CD4-positive, alpha-beta memory T cell (primary cell): ENCODE results near the gene GLTPD2. TPM values are rescaled to one million over a fixed set of nuclear protein-coding genes. Genes with fewer than 3 reads are reported as not detected.
"Not testable (repeated sequence)": the region's sequence is repeated elsewhere in the genome, so short reads cannot be mapped to it uniquely, and the experiment has no call there.

ENCODE experiments used
- CTCF ChIA-PET: fragments of 350-600 bp; sonication (Branson Sonifier 250); formaldehyde crosslinking; loops from one replicate; lab custom pipeline; 2021; ENCODE audit warnings: inconsistent platforms; ENCODE audit not compliant: partially characterized antibody; lab: Charles Lee
- POLR2A ChIA-PET: fragments of 350-600 bp; sonication (Branson Sonifier 250); formaldehyde crosslinking; loops from one replicate; lab custom pipeline; 2021; ENCODE audit not compliant: partially characterized antibody; lab: Charles Lee
- DNase-seq, 5 donors: peaks; one replicate each; pipeline versions ENCODE4 v3.0.0 to v3.0.0-alpha.2; 2020 to 2022; ENCODE audit warnings: mixed read lengths in 1 of 5
- H3K27ac ChIP-seq: one replicate; pipeline ENCODE4 v1.7.0; 2013; ENCODE audit warnings: low read depth, low read length
- H3K27me3 ChIP-seq: 2 replicates; pipeline ENCODE4 v1.7.0; 2013; ENCODE audit warnings: mild to moderate bottlenecking, low read length, moderate library complexity; ENCODE audit not compliant: insufficient read depth
- H3K36me3 ChIP-seq: 2 replicates; pipeline ENCODE4 v1.7.0; 2013; ENCODE audit warnings: mild to moderate bottlenecking, low read length, moderate library complexity; ENCODE audit not compliant: insufficient read depth
- H3K4me1 ChIP-seq: 2 replicates; pipeline ENCODE4 v1.7.0; 2013; ENCODE audit warnings: mild to moderate bottlenecking, low read length, moderate library complexity; ENCODE audit not compliant: insufficient read depth
- H3K4me3 ChIP-seq, 2 donors: one replicate each; pipeline ENCODE4 v1.7.0; 2013; ENCODE audit warnings: low read length in 2 of 2, mild to moderate bottlenecking in 1 of 2
- H3K9me3 ChIP-seq, 2 donors: one replicate each; pipeline ENCODE4 v1.7.0; 2013; ENCODE audit warnings: low read length in 2 of 2, control low read depth in 1 of 2; ENCODE audit not compliant: control insufficient read depth in 1 of 2
- H3K27ac Mint-ChIP-seq, 7 donors: one replicate each; pipeline ENCODE4 v1.8.0; 2020 to 2021; ENCODE audit warnings: mixed read lengths in 7 of 7, mild to moderate bottlenecking in 6 of 7, inconsistent platforms in 3 of 7, moderate library complexity in 3 of 7
- H3K27me3 Mint-ChIP-seq, 2 donors: one replicate each; pipeline ENCODE4 v1.8.0; 2020 to 2021; ENCODE audit warnings: mixed read lengths in 2 of 2
- H3K36me3 Mint-ChIP-seq, 2 donors: one replicate each; pipeline ENCODE4 v1.8.0; 2020 to 2021; ENCODE audit warnings: mixed read lengths in 2 of 2, inconsistent platforms in 1 of 2, mild to moderate bottlenecking in 1 of 2
- H3K4me1 Mint-ChIP-seq, 4 donors: one replicate each; pipeline ENCODE4 v1.8.0; 2020 to 2021; ENCODE audit warnings: mixed read lengths in 4 of 4, mild to moderate bottlenecking in 1 of 4
- H3K4me3 Mint-ChIP-seq, 8 donors: one replicate each; pipeline ENCODE4 v1.8.0; 2020 to 2021; ENCODE audit warnings: mixed read lengths in 8 of 8, mild to moderate bottlenecking in 7 of 8, moderate library complexity in 6 of 8, inconsistent platforms in 3 of 8
- H3K9me3 Mint-ChIP-seq, 8 donors: one replicate each; pipeline ENCODE4 v1.8.0; 2020 to 2021; ENCODE audit warnings: mixed read lengths in 8 of 8, mild to moderate bottlenecking in 5 of 8, inconsistent platforms in 3 of 8, moderate library complexity in 1 of 8
- intact Hi-C: fragments of 100-400 bp; cut with micrococcal nuclease; formaldehyde crosslinking; loops from one replicate; pipeline ENCODE4 v1.15.1; 2023
- polyA plus RNA-seq, 2 donors: library from polyadenylated mRNA; unstranded; fragments of 300-500 nt; fragmentation: Illumina TruSeq; gene quantifications; one replicate each; pipeline ENCODE4 v1.2.3, GENCODE V29; 2021
- total RNA-seq, 2 experiments: library from RNA; stranded (reverse); gene quantifications; one replicate each; pipeline ENCODE4 v1.2.3, GENCODE V29; 2021

The GLTPD2 gene
- total and polyA plus RNA-seq, 4 experiments from 2014 or later = not detected

DNA sequence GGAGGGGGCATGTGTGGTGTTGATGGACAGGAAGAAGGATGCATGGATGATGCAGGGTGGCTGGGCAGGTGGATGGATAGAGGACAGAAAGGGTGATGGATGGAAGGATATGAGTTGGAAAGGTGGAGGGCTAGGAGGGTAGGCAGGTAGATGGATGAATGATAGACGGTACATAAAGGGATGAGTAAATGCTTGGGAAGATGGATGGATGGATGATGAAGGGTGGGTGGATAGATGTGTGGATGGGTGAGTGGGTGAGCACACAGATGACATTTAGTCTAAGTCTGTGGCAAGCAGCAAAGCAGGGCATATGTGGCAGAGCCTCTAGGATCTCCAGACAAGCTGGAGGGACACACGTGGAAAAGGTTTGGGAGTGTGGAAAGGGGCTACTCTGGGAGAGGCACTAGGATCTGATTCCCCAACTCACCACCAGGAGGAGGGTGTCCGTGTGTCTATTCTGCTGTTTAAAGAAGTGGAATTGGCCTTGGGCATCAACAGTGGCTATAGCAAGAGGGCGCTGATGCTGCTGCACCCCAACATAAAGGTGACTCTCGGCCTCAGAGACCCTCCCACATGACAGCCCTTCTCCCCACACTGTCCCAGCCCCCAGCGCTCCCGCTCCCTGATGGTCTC, 26.4 kb downstream of the GLTPD2 start:
- Histone ChIP-seq H3K27ac (no peak overlapping the region), H3K27me3 (no peaks in the 10 kb centered on the region), H3K9me3 (no peaks in the 10 kb centered on the region), H3K4me1 (no peaks in the 10 kb centered on the region), H3K4me3 (no peak overlapping the region), H3K36me3 (no peaks in the 10 kb centered on the region)
- peaks cover 11 to 12% of the 10 kb centered on the region in 2 donors for H3K36me3 Mint-ChIP-seq
- H3K27me3 Mint-ChIP-seq = no peaks in the 10 kb centered on the region
- CTCF ChIA-PET = no interaction called here
- H3K27ac Mint-ChIP-seq = no peak overlapping the region
- no peak for DNase-seq
- no peaks in the 10 kb centered on the region for H3K4me1 Mint-ChIP-seq
- peaks cover 0 to 2% (median 0%) of the 10 kb centered on the region in 8 donors for H3K9me3 Mint-ChIP-seq
- H3K4me3 Mint-ChIP-seq = no peak overlapping the region
- POLR2A ChIA-PET = no interaction called here
- intact Hi-C loops = no loop called here

DNA sequence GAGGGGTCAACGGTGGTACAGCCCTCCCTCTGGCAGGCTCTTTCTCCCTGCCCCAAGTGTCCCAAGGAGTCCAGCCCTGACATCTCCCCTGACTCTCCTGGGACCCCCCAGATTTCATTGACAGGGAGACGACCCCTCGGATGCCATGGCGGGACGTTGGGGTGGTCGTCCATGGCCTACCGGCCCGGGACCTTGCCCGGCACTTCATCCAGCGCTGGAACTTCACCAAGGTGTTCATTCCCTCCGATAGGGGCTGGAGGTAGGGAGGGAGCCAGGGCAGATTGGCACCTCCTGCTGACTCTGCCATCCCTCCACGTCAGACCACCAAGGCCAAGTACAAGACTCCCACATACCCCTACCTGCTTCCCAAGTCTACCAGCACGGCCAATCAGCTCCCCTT, 28.1 kb downstream of the GLTPD2 start:
- peaks cover 6 to 11% of the 10 kb centered on the region in 2 donors for H3K36me3 Mint-ChIP-seq
- CTCF ChIA-PET = no interaction called here

DNA sequence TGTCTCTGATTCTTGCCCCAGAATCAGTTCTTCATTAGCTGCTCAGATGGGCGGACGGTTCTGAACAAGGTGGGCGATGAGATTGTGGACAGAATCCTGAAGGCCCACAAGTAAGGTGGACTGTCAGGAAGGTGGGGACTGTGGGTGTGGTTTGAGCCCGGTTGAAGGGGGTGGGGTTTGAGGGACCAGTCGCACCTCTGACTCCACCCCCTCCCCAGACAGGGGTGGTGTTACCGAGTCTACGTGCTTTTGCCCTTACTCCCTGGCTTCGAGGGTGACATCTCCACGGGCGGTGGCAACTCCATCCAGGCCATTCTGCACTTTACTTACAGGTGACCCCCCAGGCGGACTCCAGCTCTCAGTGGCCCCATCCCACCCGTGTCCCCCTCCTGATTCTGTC, 29.5 kb downstream of the GLTPD2 start:
- H3K27me3 ChIP-seq = no peaks in the 10 kb centered on the region
- ChIA-PET POLR2A (no interaction called here), CTCF (no interaction called here)
- intact Hi-C loops = no loop called here
- H3K4me1 ChIP-seq = no peaks in the 10 kb centered on the region
- Mint-ChIP-seq H3K36me3 (peaks cover 6 to 13% of the 10 kb centered on the region in 2 donors), H3K27ac (no peak overlapping the region), H3K27me3 (no peaks in the 10 kb centered on the region), H3K4me1 (no peaks in the 10 kb centered on the region), H3K4me3 (no peak overlapping the region), H3K9me3 (peaks cover 0 to 2% (median 0%) of the 10 kb centered on the region in 8 donors)
- H3K9me3 ChIP-seq = no peaks in the 10 kb centered on the region
- no peak overlapping the region for H3K27ac ChIP-seq
- DNase-seq = no peak
- no peak overlapping the region for H3K4me3 ChIP-seq
- H3K36me3 ChIP-seq = no peaks in the 10 kb centered on the region

More for the DNA sequence above, 28.1 kb downstream of the GLTPD2 start:
- no peaks in the 10 kb centered on the region for H3K36me3 ChIP-seq
- DNase-seq = no peak
- no peak overlapping the region for H3K4me3 ChIP-seq
- intact Hi-C loops = no loop called here
- H3K4me1 Mint-ChIP-seq = no peaks in the 10 kb centered on the region
- no peaks in the 10 kb centered on the region for H3K27me3 ChIP-seq
- H3K4me3 Mint-ChIP-seq = no peak overlapping the region
- no peak overlapping the region for H3K27ac Mint-ChIP-seq
- POLR2A ChIA-PET = no interaction called here
- H3K9me3 ChIP-seq = no peaks in the 10 kb centered on the region
- no peaks in the 10 kb centered on the region for H3K27me3 Mint-ChIP-seq
- H3K9me3 Mint-ChIP-seq = peaks cover 0 to 2% (median 0%) of the 10 kb centered on the region in 8 donors
- no peaks in the 10 kb centered on the region for H3K4me1 ChIP-seq
- H3K27ac ChIP-seq = no peak overlapping the region

DNA sequence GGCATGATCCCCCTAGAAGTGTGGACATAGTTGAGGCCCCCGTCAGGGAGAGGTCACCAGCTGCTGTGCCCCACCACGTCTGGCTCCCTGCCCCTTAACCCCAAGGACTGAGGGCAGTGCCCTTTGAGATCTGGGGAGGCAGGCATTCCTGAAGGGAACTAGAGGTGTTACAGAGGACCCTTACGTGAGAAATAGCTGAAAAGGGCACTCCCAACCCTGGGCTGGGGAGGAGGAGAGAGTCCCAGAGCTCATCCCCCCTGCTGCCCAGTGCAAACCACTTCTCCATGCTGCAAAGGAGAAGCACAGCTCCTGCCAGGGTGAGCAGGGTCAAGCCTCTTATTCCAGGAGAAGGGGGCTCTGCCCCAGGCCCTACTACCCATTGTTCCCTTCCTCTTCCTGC, 34.1 kb downstream of the GLTPD2 start:
- CTCF ChIA-PET = no interaction called here
- POLR2A ChIA-PET = no interaction called here
- no peaks in the 10 kb centered on the region for H3K27me3 Mint-ChIP-seq
- Histone ChIP-seq H3K27ac (no peak overlapping the region), H3K36me3 (no peaks in the 10 kb centered on the region), H3K4me1 (no peaks in the 10 kb centered on the region), H3K27me3 (no peaks in the 10 kb centered on the region), H3K9me3 (no peaks in the 10 kb centered on the region), H3K4me3 (no peak overlapping the region)
- no peak for DNase-seq
- H3K4me1 Mint-ChIP-seq = no peaks in the 10 kb centered on the region
- intact Hi-C loops = no loop called here
- H3K9me3 Mint-ChIP-seq = no peaks in the 10 kb centered on the region
- no peak overlapping the region for H3K4me3 Mint-ChIP-seq
- H3K27ac Mint-ChIP-seq = no peak overlapping the region
- H3K36me3 Mint-ChIP-seq = peaks cover 0 to 7% of the 10 kb centered on the region in 2 donors

DNA sequence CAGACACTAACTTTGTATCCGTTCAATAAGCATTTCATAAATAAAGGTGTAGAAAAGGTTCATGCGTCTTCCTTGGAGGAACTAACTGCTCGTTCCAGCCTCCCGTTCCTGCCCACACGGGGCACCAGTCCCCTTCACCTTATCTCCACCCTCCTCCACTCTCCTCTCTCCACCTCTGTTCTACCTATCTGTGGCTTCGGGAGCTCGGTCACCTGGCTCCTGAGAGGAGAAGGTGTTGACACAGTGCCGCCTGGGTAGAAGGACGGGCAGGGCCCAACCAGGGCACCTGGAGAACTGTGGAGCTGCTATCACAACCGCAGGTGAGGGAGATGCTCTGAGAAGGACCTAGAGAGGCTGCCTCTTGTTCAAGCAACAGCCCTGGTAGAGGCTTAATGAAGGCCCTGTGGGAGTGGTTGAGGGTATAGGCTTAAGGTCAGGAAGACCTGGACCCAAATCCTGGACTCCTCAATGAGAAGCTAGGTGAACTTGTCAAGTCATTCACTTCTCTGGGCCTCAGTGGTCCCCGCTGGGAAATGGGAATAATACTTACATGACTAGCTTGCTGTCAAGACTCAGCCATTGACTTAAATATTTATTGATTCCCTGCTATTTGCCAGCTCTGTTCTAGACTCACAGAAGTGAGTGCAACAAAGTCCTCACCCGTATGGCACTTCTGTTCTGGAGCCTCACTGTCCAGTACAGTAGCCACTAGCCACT, 34.8 kb downstream of the GLTPD2 start:
- H3K9me3 Mint-ChIP-seq = no peaks in the 10 kb centered on the region
- Histone ChIP-seq H3K4me1 (no peaks in the 10 kb centered on the region), H3K36me3 (no peaks in the 10 kb centered on the region), H3K27ac (no peak overlapping the region), H3K27me3 (no peaks in the 10 kb centered on the region), H3K4me3 (no peak overlapping the region), H3K9me3 (no peaks in the 10 kb centered on the region)
- POLR2A ChIA-PET = no interaction called here
- H3K4me3 Mint-ChIP-seq = no peak overlapping the region
- no peak for DNase-seq
- H3K27ac Mint-ChIP-seq = peak overlapping the region in 1 of 7 donors; percentile 47
- intact Hi-C loops = no loop called here
- CTCF ChIA-PET = no interaction called here
- H3K27me3 Mint-ChIP-seq = no peaks in the 10 kb centered on the region
- H3K4me1 Mint-ChIP-seq = no peaks in the 10 kb centered on the region
- peaks cover 0 to 7% of the 10 kb centered on the region in 2 donors for H3K36me3 Mint-ChIP-seq

DNA sequence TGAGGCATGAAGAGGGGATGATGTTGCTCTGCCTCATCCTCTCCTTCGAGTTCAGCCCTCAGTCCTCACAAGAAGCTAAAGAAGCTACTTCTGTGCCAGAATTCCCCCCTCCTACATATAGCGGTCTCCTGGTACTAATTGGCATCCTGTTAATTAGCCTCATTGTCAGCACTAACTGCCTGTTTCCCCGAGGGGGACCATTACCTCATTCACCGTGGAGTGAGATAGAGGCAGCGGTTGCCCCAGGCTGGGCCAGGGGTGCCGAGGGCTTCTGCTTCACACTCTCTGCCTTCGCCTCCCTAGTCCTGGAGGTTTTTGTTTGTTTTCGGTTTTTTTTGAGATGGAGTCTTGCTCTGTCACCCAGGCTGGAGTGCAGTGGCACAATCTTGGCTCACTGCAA, 38.6 kb downstream of the GLTPD2 start:
- Mint-ChIP-seq H3K27ac (no peak overlapping the region), H3K4me3 (no peak overlapping the region), H3K9me3 (no peaks in the 10 kb centered on the region), H3K36me3 (peaks cover 0 to 1% of the 10 kb centered on the region in 2 donors), H3K27me3 (no peaks in the 10 kb centered on the region), H3K4me1 (no peaks in the 10 kb centered on the region)
- Histone ChIP-seq H3K9me3 (no peaks in the 10 kb centered on the region), H3K27ac (no peak overlapping the region), H3K27me3 (no peaks in the 10 kb centered on the region), H3K4me3 (no peak overlapping the region), H3K36me3 (no peaks in the 10 kb centered on the region), H3K4me1 (no peaks in the 10 kb centered on the region)
- DNase-seq = no peak
- ChIA-PET POLR2A (no interaction called here), CTCF (no interaction called here)
- intact Hi-C loops = no loop called here

DNA sequence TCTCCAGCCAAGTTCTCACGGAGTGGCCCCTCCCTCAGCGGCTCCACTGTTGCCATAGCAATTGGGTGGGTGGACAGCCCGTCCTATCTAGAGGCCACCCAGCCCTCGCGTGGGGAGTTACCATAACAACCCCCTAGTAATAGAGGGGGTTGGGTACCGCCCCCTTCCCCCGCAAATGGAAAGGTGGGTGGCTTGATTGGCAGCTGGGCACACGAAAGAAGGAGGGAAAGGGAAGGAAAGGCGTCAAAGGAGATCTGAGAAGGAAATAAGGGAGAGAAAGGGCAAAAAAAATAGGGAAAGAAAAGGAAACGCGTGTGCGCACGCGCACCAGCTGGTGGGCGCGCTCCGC, 44.0 kb downstream of the GLTPD2 start:
- H3K36me3 Mint-ChIP-seq, H3K9me3 ChIP-seq, CTCF ChIA-PET, H3K36me3 ChIP-seq, H3K9me3 Mint-ChIP-seq, H3K27me3 Mint-ChIP-seq, H3K27me3 ChIP-seq, DNase-seq: not testable (repeated sequence)
- Mint-ChIP-seq H3K4me3 (peak overlapping the region; percentile 87 to 97 (median 96)), H3K27ac (peak overlapping the region; percentile 90 to 99 (median 95)), H3K4me1 (peaks cover 24 to 40% (median 34%) of the 10 kb centered on the region in 4 donors)
- Histone ChIP-seq H3K4me1 (peaks cover 32% of the 10 kb centered on the region), H3K27ac (peak overlapping the region; percentile 84), H3K4me3 (peak overlapping the region in 1 of 2 donors; percentile 77)
- intact Hi-C loops = loop anchor here (1.0 to 10.0 kb wide), 4 partner anchors 26 to 123 kb away; partner anchors contain the start of genes ARRB2, PLD2 and PSMB6
- POLR2A ChIA-PET = interaction anchor here (0.6 to 4.3 kb wide), 5 partner anchors 25 to 449 kb away, joined by 3 to 25 read pairs (median 8); partner anchors contain the start of genes ARRB2, GLTPD2 and PLD2
